ENCODE data around the gene MAPK10.
"Not testable (repeated sequence)": the region's sequence is repeated elsewhere in the genome, so short reads cannot be mapped to it uniquely, and the experiment has no call there.

The MAPK10 gene

DNA sequence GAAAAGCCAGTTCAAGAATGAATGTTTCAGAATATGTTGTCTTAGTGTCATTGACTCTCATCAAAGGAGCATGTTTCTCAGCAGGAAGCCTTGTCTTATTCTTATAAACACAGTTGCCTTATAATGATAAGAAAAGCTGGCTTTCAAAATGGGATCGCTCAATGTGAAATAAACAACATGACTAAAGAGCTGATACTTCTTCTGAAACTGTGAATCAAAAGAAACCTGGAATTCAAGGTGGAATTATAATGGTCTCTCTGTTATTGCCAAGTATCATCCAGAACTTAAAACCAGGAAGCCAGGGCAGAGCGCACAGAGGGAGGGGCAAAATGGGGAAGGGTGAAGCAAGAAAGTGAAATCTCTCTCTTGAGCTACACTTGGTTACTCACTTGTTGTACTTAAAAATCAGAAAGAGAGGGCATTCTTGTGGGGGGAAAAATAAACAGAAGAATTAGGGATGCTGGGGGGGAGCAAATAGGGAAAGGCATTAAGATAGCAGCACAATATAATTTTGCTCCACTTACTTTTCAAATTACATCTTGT, 270.0 kb downstream of the MAPK10 start:
- no peak for TF ChIP-seq CTCF (IDR thresholded peaks at IDR 0.05; ENCODE audit: low read length, missing control alignments)
- no peak overlapping the region for H3K4me3 ChIP-seq (replicated peaks; ENCODE audit: low read depth, low read length)

GRCh38 chr4:86089053-86089452, 270.8 kb downstream of the MAPK10 start:
- no peak for TF ChIP-seq CTCF (IDR thresholded peaks at IDR 0.05; ENCODE audit: low read length, missing control alignments)
- DNase-seq (ENCODE audit: low read depth) = no peak
- H3K4me3 ChIP-seq (replicated peaks; ENCODE audit: low read depth, low read length) = no peak overlapping the region

More for the DNA sequence above, 270.0 kb downstream of the MAPK10 start:
- DNase-seq (ENCODE audit: low read depth) = no peak

- H3K4me3 ChIP-seq (replicated peaks; ENCODE audit: low read depth, low read length); DNase-seq (ENCODE audit: low read depth): not testable (repeated sequence)
Observed at GRCh38 chr4:86075796-86076195, 284.1 kb downstream of the MAPK10 start.

DNA sequence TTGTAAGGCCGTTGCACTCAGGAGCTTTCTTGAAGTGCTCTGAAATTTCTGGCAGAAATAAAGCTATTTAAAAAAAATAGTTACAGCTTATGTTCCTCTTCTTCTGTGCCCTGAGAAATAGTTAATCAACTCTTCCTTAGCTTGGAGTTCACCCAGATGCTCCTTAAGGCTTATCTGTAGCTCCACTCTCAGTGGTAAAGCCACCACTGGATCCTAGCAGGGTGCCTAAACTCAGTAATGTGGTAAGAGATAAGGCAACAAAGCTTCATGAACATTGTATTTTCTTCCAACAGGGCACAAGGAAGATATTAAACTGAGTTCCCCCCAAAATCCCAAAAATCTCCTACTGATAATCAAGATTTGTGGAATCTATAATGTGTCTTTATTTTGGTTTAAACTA, 299.5 kb downstream of the MAPK10 start:
- H3K4me3 ChIP-seq (replicated peaks; ENCODE audit: low read depth, low read length) = no peak overlapping the region
- no peak for DNase-seq (ENCODE audit: low read depth)
- no peak for TF ChIP-seq CTCF (IDR thresholded peaks at IDR 0.05; ENCODE audit: low read length, missing control alignments)

- DNase-seq (ENCODE audit: low read depth) = no peak
- H3K4me3 ChIP-seq (replicated peaks; ENCODE audit: low read depth, low read length) = no peak overlapping the region
- TF ChIP-seq CTCF (IDR thresholded peaks at IDR 0.05; ENCODE audit: low read length, missing control alignments) = no peak
Observed at GRCh38 chr4:86058621-86059020, 301.2 kb downstream of the MAPK10 start.

- DNase-seq (ENCODE audit: low read depth) = no peak
- TF ChIP-seq CTCF (IDR thresholded peaks at IDR 0.05; ENCODE audit: low read length, missing control alignments) = no peak
- no peak overlapping the region for H3K4me3 ChIP-seq (replicated peaks; ENCODE audit: low read depth, low read length)
Observed at GRCh38 chr4:86055898-86056297, 304.0 kb downstream of the MAPK10 start.

DNA sequence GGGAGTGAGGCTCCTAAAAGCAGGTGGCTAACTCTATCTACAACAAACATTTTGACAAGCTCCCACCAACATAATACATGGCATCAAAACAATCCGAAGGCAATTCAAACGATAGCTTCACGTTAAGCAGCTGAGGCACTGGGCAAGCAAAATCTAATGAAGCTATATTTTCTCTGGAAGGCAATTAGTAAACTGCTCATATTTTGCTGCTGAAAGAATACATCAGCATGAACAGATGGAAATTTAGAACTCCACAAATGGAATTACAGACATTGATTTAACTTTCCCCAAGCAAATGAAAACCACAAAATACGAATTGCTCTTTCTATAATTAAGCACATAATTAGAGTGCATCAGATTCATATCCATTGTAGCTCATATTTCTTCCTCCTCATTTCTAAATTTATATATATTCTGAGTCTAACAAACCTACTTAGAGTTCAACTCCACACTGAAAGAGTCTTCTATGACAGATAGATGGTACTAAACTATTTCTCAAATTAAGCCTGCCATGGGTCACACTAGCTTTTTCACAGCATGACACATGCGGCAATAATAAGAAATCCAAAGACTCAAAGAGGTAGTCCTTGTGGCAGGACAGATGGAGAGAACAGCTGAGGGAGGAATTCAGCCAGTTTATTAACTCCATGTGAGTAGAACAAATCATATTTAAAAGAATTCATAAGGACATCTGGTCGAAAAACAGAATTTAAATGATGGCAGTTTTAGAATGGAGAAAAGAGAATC, 305.4 kb downstream of the MAPK10 start:
- no peak for DNase-seq (ENCODE audit: low read depth)
- H3K4me3 ChIP-seq (replicated peaks; ENCODE audit: low read depth, low read length) = no peak overlapping the region
- TF ChIP-seq CTCF (IDR thresholded peaks at IDR 0.05; ENCODE audit: low read length, missing control alignments) = no peak
